HG03175 (cell line): ENCODE results near the gene CRIM1.

ENCODE experiments used
- ATAC-seq: cut with Tn5 transposase; IDR thresholded peaks from one replicate; pipeline ENCODE4 v1.9.1; 2021; ENCODE audit warnings: mild to moderate bottlenecking, moderate library complexity; ENCODE audit not compliant: unreplicated experiment

The CRIM1 gene

DNA sequence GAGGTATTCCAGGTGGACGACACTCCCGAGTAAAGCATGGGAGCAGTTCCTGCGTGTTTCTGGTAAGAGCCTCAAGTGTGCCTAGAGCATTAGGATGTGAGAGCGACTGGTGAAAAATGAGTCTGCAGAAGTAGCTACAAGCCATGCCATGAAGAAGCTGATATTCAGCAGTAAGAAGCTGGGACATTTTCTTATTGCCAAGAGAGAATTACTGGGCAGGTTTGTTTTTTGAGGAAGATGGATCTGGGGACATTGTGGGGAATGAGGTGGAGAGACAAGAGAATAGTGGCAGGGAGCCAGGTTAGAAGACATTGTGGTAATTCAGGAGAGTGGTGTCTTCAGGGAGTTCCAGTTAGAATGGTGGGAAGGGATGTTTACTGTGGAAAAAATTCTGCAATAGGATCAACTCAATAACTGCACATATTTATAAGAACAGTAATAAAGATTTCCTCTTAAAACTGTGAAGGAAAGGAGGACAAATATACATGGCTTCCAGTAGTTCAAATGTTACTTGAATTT lies 38.2 kb downstream of the CRIM1 start:
- ATAC-seq = no peak

DNA sequence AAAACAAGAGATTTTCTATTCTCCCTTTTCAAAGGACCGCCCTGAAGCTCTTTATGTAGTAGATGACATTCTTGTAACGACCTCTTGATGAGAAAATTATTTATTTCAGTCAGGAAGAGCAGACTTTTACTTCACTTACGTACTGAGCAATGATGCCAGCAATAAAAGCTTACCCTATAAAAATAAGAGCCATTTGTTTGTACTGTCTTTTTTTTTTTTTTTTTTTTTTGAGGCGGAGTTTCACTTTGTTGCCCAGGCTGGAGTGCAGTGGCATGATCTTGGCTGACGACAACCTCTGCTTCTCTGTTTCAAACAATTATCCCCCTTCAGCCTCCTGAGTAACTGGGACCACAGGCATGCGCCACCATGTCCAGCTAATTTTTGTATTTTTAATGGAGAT lies 39.2 kb downstream of the CRIM1 start:
- no peak for ATAC-seq

DNA sequence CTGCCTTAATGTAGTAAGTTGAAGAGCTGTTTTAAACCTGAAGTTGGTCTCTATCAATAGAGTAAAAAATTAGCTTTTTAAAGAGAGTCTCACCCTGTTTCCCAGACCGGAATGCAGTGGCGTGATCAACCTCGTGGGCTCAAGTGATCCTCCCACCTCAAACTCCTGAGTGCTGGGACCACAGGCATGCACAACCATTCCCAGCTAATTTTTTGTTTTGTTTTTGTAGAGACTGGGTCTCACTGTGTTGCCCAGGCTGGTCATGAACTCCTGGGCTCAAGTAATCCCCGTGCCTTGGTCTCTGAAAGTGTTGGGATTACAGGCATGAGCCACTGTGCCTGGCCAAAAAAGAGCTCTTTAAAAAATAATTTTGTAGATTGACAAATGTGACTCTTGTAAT lies 40.3 kb downstream of the CRIM1 start:
- no peak for ATAC-seq

DNA sequence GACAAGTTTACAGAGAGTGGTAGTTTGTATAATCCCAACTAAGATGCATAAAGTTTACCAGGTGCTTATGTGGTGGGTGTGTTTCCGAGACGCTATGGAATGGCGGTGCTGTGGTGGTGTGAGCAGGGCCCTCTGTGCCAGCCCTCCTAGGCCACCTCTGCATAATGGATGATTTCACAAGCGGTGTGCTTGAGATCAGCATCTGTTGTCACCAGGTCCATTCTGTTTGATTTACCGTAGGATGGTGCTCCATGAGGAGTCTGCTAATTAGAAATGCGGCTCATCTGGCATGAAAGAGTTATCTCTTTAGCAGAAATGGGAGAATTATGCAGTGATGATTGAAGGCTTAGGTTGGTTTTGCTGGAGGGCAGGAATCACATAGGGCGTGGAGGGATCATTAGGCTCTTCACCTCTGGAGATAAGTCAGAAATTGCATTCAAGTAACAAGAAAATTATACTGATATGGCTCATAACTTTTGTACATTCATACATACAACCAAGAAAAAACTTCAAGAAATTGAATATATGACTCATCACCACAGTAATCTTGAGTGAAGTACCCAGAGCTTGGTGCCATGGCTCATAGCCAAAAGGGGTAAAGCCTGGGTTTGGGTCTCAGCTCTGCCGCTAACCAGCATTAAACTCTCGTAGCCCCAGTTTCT lies 41.4 kb downstream of the CRIM1 start:
- ATAC-seq = no peak

DNA sequence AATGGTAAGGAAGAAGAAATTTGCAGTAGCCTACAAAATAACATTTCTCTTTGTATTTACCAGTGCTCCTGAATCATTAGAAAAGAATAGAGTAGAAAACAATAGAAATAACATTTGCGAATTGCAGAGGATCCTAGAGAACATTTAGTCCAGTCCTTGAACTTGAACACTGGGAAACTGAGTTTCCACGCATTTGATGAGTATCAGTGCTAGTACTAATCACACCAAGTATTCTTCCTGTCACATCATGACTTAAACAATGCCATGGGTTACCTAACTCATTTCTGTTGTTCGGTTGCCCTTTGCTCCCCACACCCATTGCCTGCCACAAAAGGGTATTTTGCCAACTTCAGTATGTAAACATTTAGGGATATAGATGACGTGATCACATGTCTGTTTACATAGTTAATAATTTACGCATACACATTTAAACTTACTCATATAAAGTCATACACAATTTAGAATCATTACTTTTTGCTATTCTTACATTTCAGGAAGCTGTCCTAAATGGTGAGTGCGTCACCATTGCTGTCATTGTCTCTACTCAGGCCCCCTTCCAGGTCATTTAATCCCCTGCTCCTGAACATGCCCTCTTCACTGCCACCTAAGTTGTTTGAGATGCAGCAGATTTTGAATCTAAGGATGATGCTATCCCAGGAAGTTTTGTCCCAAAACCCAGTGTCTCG lies 42.3 kb downstream of the CRIM1 start:
- ATAC-seq = no peak

DNA sequence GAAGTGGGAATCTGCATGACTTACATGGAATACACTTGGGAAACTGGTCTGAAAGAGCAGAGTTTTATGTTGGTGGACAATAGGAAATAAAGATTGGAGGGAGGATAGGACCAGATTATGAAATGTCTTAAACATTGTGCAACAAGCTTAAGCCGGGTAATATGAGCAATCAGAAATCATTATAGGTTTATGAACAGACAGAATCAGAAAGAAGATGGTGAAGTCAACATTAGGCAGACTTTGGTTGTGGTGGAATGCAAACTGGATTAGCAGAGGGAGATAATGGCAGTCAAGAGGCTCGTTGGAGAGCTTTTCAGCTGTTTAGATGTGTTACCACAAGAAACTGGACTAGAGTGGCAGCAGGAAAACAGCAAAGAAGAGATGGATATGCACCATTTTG lies 43.5 kb downstream of the CRIM1 start:
- ATAC-seq = no peak

DNA sequence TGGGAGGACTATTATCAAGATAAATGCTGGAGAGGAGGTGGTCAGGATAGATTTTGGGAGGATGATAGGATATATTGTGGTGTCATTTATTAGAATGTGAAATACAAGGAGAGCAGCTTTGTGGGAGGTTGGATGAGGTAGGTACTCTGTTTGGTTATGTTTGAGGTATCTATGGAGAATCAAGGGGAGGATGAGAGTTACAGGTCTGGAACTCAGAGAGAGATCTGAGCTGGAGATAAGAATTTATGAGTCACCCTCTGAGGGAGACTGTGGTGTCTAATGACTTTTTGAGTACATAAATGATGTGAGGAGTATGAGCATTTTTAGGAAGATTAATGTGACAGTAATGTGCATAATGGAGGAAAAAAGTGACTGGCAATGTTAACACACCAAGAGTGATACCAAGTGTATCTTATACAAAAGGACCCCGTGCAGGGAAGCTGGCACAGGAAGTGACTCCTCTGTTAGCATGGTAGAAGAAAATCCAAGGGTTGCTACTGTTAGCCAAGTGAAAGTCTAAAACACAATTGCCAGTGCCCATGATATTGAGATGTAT lies 48.2 kb downstream of the CRIM1 start:
- ATAC-seq = peak; percentile 59

DNA sequence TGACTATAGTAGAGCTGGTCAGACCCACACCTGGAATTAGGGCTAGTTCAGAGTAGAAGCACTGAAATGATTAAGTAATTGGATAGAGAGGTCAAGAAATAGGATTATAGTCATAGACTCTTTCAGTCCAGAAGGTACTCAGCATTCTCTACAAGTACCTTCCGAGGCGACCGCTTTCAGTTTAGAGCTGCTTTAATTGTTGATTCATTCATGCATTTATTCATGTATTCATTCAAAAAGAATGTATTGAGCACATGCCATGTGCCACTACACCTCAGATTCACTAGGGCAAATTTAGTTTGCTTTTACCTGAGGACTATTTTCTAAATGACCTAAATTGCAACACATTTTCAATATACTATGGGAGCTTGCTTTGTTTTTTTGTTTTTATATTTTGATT lies 48.7 kb downstream of the CRIM1 start:
- peak; percentile 44 for ATAC-seq

DNA sequence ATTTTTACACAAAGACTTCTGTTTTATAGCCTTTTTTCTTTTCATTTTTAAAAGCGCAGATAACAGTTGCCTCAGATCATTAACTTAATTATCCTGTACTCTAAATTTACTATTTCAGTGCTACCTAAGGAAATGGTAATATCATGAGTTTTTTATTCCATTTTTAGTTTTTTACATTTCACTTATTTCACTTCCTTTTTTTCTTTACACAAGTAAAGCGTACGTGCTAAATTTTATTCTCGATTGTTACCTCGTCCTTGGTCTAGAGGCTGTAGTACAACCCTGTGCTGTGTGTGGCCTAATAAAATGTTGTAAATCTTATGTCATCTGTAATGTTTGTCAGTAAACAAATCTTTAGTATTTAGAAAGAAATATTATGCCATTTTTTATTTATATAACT lies 49.2 kb downstream of the CRIM1 start:
- peak; percentile 58 for ATAC-seq

DNA sequence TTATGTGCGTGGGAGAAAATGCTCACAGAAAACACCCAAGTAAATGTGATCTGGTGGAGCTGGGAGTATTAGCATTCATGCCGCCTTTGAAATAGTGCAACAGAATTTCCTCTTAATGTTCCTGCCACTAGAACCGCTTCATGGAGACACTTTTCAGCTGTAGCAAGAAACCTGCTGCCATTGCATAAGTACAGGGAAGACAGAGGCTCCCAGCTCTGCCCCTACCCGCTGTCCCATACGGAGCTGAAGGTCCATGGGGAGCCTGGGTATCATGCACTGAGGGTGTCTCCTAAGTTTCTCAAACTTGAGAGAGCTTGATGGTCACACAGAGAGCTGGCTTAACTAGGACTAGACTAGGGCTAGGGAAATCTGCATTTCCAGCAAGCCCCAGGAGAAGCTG lies 49.6 kb downstream of the CRIM1 start:
- no peak for ATAC-seq

DNA sequence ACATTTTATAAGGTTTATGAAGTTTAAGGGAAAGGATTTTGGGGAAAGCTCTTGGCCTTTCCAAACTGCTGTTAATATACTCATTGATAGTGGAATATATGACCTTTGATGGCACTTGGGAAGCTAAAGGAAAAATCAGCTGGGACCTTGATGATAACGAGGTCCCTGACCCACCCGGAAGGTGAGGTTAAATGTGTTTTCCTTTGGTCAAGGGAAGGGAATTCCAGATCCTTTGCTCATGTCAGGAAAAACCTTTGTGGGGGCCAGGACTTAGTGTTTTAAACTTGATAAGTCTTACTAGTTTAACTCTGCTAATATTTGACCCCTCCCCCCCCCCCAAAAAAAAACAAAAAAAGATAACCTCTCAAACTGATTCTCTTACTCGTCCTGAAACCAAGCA lies 50.7 kb downstream of the CRIM1 start:
- no peak for ATAC-seq

DNA sequence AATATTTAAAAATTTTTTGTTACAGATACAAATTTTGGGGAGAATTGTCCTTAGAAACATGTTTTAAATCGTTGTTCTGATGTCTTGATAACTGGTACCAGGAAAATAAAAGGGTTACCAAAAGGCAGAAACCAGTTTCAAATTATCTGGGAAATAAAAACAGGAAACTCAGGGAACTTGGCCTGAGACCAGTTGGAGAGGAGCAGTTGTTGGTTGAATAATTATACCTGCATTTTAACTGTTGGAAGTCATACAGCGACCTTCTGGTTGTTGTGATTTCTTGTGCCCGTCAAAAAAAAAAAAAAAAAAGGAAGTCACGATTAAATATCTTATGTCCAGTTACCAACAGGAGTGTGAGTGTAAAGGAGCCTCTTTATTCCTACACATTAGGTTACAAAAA lies 51.8 kb downstream of the CRIM1 start:
- ATAC-seq = no peak

DNA sequence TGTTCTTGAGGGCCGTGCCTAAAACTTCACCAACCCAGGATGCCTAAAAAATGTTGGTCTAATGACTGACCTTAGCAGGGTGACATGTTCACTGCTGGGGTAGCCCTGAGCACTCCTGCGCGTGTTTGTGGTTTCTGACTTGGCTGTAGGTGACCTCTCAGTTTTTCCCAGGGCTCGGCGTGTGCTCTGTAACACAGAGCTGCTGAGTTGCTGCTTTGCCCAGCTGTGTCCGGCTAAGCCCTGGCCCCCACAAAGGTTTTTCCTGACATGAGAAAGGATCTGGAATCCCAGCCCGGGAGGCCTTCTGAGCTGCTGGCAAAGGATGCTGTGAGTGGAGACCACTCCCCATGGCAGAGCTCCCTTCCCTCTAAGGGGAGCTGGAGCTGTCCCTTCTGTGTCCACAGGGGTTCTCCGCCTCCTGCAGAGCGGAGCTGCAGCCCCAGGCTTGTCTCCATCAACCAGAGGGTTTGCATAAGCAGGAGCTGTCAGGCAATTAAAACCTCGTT lies 52.7 kb downstream of the CRIM1 start:
- no peak for ATAC-seq

DNA sequence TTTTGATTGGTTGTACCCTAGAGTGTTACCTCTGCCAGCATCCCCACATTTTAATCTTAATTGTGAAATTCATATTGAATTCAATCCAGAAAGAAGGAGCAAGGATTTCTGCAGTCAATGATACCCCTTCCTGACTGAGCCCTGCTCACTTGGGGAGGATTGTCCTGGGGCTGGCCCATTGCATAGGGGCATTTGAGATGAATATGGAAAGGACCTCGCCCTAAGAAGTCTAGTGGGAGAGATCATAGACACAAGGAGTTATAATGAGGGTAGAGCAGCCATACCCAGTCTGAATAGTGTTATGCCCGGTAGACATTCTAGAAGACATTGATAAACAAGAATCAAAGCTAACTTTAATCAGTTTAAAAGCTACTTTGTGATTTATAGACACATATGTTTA lies 53.8 kb downstream of the CRIM1 start:
- no peak for ATAC-seq

DNA sequence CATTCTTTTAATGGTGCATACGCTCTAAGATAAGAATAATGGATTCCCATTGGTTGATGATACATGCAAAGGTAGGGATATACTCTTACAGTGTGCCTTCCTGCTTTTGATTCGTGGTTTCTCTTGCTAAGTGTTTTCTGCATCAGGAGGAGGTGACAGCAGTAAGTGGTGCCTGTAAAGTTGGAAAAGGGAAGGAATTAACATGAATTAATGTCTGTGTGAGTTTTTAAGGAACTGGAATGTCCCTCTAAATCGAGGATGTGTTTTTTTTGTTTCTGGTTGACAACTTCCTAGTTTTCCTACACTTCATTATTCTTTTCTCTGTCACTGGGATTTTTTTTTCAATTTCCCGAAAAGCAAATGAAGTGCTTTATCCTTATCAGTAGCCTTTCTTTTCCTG lies 54.4 kb downstream of the CRIM1 start:
- no peak for ATAC-seq

DNA sequence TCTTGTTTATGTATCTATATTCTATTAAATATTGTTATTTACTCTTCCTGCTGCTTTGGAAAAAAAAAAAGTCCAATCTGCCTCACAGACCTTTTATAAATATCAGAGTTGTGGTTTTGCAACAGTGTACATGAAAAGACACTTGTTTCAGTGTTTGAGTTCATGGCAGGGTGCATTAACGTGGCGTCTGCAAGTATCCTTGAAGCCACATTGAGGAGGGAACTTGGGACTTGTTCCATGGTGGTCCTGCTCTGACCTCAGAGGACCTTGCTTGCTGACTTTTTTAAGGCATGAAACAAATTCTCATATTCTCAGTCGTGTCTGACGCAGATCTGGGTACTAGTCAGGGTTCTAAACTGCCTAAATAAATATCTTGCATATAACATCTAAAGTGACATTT lies 55.1 kb downstream of the CRIM1 start:
- ATAC-seq = no peak

DNA sequence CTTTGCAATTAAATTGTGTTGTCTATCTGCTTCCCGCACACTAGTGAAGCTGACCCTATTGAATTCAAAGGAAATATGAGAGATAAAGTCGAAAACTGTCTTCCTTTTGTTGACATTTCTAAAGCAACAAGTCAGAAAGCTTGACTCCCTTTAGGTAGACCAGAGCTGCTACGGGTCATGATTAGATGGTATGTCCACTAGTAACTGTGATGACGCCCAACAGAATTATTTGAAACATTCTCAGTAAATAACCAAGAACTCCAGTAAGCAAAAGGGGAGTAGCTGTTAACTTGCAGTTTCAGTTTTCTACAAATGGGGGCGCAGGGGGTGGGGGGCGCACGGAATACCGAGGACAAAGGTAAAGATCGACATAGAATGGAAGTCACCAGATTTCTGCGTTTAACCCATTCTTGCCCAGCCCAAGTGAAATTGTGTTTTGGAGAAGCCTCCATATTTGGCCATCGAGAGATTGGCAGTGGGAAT lies 56.4 kb downstream of the CRIM1 start:
- ATAC-seq = no peak

DNA sequence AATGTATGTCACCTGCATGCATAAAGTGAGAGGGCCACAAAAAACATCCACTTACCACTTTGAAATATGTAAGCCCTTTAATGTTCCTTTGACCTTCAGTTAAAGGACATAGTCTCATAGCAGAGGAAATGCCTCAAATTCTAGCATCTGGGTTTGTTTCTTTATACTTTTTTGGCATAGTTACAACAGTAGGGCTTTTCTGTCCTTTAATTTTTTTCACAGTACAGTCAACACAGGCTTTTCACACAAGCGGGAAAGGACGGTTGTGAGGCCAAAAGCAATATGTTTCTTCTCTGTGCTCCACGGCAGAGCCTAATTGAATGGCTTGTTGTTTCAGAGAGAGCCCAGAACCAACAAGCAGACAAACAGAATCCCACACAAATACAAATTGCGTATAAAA lies 57.6 kb downstream of the CRIM1 start:
- no peak for ATAC-seq

DNA sequence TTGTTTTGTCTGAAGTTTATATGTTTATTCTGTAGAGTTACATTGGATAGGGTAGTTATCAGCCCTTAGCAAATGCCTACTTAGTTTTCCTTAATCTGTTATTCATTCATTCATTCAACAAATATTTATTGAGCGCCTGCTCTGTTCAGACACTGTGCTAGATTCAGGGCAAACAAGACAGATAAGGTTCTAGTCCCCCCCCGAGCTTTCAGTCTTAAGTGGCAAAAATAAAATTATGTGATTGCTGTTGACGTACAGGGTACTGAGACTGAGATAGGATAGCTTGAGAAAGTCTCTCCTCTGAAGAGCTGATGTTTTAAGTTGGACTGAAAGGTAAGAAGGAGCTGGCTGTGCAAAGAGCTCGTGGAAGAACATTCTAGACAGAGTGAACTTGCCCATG lies 58.7 kb downstream of the CRIM1 start:
- no peak for ATAC-seq

DNA sequence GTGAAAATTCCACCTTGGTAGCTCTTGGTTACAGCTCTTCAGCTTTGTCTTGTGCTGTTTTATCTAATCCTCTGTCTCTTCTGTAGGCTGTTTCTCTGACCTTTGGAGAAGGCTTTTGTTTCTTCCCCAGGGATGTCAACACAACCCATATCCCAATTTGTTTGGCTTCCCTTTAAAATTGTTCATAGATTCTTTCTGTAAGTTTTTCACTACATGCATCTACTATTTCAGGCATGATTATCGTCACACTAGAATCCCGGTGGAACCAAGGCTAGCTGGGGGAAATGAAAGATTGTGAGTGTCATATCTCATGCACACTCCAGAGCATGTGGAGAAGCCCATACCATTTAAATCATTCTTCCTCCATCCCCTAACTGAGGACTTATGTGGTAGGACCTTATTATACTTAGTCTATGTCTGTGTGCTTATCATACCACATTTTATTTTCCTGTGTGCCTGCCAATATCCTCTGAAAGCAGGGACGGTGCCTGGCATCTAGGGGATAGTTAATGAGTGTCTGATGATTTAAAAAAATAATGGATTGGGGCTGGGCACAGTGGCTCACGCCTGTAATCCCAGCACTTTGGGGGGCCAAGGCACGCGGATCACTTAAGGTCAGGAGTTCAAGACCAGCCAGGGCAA lies 59.9 kb downstream of the CRIM1 start:
- no peak for ATAC-seq

DNA sequence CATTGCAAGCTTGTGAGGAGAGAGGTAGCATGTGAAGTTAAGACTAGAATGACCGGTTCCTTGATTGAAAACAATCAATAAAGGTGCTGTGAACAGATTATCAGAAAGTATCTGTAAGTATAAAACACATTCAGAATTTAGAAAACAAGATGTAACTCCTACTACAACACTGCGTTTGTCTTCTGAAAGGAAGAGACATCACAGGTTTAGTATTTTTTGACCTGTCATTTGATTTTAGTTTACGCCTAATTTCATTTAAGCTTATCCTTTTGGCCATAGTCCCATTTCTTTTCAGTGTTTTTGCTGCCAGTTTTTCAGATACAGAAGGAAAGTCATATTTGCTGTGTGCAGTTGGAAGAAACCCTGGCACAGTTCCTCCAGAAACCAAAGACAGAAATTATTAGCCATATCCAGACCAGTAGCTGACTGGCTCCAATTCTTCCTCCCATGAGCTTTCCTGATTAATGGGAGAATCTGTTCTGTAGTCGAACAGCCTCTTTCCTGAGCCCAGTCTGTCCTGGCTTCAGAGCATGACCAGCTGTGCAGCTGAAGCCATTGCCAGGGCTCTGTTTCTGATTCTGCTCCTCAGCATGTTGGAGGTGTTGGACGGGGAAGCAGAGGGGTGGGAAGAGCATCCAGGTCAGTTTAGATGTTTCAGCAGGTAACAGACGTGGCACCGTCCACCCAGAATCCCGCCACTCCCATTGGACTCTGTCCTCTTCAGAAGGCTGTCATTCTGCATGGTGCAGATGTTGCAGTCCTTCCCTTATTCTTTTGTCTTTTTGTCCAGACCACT lies 61.0 kb downstream of the CRIM1 start:
- ATAC-seq = no peak
